HG02938 (cell line): ENCODE data around the gene PTOV1.
"Not testable (repeated sequence)": the region's sequence is repeated elsewhere in the genome, so short reads cannot be mapped to it uniquely, and the experiment has no call there.

Experiments
- ATAC-seq: cut with Tn5 transposase; IDR thresholded peaks from one replicate; pipeline ENCODE4 v1.9.1; 2021; ENCODE audit warnings: mild to moderate bottlenecking, moderate library complexity; ENCODE audit not compliant: unreplicated experiment

PTOV1 gene

DNA sequence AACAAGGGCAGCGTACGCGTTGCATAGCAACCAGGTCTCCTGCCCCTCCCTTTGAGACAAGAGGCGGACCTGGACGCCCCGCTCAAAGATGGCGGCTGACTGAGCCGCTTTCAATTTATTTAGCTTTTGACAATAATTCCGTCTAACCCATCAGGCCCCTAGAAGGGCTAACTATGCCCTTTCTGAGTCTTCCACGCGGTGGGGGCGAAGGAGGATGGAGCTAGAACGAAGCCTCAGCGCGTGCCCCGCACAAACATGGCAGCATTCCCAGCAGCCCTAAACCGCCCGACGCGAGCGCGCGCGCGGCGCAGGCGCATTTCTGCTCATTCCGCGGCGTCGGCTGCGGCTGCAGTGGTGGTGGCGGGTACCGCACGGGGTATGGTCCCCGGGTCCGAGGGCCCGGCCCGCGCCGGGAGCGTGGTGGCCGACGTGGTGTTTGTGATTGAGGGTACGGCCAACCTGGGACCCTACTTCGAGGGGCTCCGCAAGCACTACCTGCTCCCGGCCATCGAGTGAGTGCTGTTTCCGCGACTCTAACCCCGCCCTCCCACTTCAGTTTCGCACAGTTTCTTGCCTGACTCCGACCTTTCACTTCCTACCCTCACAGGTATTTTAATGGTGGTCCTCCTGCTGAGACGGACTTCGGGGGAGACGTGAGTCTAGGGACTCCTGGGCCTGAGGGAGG, 32.9 kb upstream of the PTOV1 start, which contains the start of gene MED25:
Gene MED25 (plus strand): TSS at position 326 of the 685 bp plus-strand sequence. CDS start 53 bp downstream, at position 379.
- peak; percentile 51 for ATAC-seq

DNA sequence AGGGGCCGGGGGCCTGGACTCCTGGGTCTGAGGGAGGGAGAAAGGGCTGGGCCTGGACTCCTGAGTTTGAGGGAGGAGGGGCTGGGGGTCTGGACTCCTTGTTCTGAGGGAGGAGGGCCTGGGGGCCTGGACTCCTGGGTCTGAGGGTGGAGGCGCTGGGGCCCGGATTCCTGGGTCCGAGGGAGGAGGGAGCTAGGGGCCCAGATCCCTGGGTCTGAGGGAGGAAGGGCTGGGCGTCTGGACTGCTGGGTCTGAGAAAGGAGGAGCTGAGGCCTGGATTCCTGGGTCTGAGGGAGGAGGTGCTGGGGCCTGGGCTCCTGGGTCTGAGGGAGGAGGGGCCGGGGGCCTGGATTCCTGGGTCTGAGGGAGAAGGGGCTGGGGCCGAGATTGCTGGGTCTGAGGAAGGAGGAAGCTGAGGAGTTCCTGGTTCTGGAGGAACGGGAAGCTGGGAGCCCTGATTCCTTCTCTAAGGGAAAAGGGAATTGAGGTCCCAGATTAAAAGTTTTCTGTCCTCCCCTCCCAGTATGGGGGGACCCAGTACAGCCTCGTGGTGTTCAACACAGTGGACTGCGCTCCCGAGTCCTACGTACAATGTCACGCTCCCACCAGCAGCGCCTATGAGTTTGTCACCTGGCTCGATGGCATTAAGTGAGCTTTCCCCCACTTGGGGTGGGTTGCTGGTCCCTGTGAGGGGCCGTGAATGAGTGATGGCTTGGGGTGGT, 32.1 kb upstream of the PTOV1 start:
- no peak for ATAC-seq

DNA sequence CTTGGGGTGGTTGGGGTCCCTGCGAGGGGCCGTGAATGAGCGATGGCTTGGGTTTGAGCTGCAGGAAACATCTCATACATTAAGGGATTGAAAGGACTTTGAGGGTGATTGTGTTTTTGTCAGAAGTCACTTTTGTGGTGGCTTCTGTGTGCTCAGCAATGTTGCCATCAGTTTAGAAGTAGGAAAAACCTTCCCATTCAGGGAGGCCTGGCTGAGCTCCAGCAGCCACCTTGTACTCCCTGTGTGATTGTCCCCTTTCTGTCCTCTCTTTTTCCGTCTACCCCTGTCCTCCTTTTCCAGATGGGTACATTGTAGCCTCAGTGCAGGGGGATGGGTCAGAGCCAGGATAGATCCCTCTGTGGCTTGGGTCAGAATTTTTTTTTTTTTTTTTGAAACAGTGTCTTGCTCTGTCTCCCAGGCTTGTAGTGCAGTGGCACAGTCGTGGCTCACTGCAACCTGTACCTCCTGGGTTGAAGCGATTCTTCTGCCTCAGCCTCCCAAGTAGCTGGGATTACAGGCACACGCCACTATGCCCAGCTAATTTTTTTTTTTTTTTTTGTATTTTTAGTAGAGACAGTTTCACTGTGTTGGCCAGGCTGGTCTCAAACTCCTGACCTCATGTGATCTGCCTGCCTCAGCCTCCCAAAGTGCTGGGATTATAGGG, 31.4 kb upstream of the PTOV1 start:
- ATAC-seq, result not testable (repeated sequence)

DNA sequence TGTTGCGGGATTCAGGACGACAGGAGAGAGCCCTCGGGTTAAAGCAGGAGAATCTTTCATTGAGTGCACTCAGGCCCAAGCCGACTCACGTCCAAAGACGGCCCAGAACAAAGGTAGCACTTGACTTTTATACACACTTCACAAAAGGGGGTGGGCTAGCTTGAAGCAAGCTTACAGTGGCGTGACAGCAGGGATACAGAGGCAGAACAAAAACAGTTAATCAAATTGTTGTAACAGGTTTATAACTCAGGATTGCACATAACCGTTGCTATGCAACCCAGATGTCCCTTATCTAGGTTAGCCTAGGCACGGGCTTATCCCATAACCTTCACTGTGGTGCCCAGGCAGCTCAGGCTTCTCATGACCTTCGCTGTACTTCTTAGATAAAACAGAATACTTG, 30.8 kb upstream of the PTOV1 start:
- no peak for ATAC-seq

DNA sequence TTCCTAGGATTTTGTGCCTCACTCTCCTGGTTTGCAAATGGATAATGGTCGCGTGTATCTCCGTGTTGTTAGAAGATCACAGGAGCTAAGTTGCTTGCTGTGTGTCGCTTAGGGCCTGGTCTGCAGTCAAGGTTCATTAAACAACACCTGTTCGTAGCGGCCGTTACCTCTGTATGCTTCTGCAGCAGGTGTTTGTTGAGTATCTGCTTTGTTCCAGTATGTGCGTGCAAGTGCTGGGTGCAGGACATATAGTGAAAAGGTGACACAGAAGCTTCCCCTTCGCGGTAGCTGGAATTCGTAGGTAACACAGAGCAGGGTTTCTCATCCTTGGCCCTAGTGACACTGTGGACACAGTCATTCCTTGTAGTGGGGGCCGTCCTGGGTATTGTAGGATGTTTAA, 27.5 kb upstream of the PTOV1 start:
- ATAC-seq, result no peak

DNA sequence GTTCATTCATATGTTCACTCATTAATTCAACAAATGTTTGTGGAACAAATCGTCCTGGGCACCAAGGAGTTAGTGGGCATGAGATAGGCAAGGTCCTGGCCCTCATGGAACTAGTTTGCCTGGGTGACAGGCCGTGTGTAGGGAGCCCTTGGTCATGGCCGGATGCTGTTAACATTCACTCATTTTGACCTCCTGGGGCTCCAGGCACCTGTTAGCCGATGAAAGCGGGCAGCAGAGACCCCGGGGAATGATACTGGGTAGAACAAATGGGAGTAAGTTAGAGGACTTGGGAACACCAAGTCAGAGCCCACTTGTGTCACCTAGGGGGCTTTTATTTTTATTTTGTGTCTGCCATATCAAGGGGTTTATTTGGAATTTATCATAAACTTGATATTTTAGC, 26.3 kb upstream of the PTOV1 start:
- ATAC-seq, result no peak

DNA sequence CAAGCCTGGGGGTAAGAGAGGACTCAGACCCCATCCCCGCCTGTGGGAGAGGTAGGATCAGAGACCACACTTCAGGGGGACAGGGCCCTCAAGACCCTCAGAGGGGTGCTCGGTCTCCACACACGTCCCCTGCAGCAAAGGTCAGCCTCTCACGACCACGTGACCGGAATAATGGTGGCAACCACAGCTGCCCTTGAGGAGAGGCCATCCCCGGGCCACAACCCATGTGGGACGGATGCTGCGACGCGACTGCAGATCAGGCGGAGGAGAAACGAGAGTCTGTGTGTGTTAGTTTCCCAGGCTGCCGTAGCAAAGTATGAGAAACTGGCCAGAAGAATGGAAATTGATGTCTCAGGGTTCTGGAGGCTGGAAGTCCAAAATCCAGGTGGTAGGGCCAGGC, 23.9 kb upstream of the PTOV1 start:
- ATAC-seq, result no peak

DNA sequence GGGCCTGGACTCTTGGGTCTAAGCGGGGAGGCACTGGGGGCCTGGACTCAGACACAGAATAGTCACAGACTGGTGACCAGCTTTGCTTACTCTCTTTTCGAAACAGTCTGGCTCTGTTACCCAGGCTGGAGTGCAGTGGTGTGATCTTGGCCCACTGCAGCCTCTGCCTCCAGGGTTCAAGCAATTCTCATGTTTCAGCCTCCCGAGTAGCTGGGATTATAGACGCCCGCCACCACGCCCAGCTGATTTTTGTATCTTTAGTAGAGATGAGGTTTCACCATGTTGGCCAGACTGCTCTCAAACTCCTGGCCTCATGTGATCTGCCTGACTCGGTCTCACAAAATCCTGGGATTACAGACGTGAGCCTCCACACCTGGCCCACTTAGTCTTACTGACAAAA, 21.8 kb upstream of the PTOV1 start:
- ATAC-seq, result no peak

DNA sequence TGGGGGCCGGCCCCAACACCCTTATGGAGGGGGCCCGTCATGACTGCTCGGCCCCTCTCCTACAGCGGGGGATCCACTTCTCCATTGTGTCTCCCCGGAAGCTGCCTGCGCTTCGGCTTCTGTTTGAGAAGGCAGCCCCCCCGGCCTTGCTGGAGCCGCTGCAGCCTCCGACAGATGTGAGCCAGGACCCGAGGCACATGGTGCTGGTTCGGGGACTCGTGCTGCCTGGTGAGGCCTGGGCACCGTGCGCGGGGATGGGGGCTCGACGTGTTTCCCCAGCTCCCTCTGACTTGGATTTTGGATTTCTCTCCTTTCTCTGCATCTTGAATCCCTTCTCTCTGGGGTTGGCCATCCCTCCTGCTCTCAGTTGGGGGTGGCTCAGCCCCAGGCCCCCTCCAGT, 21.2 kb upstream of the PTOV1 start:
- ATAC-seq, result no peak

DNA sequence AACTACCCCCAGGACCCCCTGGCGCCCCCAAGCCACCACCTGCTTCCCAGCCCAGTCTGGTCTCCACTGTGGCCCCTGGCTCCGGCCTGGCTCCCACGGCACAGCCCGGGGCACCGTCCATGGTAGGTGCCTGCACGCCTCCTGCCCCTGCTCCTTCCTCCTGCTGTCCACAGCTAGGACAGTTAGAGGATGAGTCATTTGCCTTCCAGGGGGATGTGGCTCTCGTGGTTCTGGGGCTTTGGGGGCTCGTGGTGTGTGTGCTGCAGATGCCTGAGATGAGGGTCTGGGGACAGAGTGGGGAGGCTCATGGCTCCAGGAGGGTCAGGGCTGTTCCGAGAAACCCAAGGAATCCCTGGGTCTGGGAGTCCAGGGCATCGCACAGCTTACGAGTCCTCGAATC, 20.2 kb upstream of the PTOV1 start:
- no peak for ATAC-seq

DNA sequence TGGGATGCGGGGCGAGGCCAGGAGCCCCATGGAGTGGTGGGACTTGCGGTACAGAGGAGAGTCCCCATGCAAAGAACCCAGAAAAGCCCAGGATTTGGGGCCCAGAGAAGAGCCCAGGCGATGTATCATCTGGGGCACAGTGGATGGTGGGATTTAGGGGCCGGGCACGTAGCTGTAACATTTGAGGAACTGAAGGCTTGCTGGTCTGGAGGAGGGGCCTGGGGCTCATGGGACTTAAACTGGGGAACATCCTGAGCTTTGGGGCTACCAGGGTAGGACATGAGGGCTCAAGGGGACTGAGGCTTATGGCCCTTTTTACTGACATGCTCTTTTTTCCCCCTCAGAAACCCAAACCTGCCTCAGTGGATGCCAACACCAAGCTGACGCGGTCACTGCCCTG, 19.4 kb upstream of the PTOV1 start:
- ATAC-seq, result no peak

DNA sequence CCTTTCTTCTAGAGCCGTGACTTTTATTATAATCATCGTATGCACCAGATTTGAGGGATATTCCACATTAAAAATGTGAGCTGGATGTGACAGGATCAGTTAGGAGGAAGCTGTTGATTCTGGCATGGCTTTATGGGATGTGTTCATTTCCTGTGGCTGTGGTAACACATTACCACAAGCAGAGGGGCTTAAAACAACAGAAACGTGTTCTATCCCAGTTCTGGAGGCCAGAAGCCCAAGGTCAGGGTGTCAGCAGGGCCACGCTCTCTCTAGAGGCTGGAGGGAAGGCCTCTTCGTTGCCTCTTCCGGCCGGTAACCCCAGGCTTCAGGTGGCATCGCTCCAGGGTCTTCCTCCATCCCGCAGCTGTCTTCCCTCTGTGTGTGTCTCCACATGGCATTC, 18.4 kb upstream of the PTOV1 start:
- no peak for ATAC-seq

DNA sequence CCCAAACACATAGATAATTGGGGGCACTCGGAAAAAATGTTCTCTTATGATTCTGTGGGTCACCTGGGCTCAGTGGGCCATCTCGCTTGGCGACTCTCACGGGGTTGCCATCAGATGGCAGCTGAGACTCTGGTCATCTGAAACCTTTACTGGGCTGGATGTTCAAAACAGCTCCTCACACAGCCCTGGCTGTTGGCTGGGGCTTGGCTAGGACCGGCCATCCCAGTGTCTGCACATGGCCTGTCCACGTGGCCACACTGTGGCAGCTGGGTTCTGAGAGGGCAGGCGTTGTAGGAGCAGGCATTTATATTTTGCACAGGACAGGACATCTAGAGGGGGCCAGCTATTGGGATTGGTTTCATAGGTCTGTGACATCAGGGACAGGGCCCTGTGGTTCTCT, 17.4 kb upstream of the PTOV1 start:
- no peak for ATAC-seq

DNA sequence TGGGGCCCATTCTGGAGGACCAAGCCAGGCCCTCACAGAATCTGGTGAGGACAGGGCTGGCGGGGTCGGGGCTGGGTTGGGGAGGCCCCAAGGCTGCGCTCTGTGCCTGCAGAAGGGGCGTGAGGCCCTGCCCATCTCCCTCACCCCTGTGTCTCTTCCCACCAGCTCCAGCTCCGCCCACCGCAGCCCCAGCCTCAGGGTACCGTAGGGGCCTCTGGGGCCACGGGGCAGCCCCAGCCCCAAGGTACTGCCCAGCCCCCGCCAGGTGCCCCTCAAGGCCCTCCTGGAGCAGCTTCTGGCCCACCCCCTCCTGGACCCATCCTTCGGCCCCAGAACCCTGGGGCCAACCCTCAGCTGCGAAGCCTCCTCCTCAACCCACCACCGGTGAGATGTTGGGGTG, 15.4 kb upstream of the PTOV1 start:
- ATAC-seq, result no peak

DNA sequence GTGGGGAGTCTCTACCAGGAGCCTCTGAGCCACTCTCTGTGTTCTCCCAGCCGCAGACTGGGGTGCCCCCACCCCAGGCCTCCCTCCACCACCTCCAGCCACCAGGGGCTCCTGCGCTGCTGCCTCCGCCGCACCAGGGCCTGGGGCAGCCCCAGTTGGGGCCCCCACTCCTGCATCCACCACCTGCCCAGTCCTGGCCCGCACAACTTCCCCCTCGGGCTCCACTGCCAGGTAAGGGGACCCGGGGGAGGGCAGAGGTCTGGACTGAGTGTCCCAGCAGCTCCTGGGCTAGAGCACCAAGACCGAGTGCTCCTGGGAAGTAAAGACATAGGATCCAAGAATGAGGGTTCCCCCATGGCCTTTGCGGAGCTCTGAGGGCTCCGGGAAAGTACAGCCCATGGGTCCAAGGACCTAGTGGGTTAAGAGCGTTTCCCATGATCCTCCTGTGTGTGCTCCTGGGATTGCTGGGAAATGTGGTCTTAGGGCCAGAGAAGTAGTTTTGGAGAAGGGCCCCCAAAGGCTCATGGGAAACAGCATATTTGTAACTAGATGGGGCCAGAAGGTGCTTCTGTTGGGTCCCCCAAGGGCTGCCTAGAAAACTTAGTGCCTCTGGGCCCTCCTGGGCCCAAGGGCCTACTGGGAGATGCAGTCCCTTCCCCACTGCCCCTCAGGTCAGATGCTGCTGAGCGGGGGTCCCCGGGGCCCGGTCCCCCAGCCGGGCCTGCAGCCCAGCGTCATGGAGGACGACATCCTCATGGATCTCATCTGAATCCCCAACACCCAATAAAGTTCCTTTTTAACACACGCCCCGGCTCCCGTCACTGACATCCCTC, 14.6 kb upstream of the PTOV1 start:
- ATAC-seq, result no peak

DNA sequence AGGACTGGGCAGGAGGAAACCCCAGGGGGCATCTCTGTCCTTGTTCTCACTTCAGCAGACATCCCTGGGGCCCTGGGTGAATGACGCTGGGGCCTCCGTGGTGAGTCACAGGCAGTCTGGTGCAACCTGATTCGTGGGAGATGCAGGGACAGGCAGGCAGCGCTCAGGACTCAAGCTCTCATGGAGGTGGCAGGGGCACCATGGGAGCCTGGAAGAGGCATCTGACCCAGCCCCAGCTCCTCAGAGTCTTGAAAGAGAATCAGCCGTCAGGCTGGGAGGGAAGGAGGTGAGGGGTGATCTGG, 14.0 kb upstream of the PTOV1 start:
- ATAC-seq, result no peak

DNA sequence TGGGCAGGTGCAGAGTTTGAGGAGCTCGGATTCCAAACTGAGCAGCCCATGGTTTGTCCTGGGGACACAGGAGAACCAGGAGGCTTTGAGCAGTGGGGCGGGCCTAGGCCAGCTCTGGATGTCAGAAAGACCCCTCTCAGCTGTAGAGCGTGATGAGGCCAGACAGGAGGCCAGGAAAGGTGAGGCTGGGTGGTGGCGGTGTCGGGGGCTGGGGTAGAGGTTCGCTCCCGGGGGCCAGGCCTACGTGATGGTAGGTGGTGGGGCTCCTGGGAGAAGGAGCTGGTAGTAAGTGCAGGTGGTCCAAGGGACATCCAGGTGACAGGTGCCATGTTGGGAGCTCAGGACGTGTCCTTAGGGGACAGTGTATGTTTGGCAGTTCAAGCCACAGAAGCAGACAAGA, 13.5 kb upstream of the PTOV1 start:
- no peak for ATAC-seq

DNA sequence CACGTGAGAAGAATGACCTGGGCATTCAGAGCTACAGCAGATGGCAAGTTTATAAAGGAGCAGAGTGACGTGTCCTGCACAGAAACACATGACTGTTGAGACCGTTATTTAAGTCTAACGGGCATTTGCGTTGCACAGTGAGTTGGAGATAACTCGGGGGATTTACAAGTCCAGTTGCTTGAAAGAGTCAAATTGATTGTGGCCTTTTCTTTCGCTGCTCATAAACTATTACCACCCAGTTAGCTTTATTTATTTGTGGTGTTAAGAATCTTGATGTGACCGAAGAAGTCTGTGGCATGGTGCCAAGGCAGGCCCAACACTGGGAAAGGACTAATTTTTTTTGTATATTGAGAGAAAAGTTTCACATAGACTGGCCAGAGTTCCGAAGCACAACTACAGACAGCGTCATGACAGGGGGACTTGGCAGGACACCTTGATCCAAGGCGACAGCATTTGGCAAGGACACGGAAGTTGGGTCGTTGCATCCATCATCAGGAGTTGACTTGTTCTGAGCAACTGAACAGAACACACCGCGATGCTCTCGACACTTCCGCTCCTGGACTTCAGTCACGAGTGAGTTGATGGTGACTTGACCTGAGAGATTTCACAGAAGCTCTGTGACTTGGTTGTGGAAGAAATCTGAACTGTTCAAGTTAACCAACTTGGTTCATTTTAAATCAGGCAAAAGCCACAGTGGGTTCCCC, 11.9 kb upstream of the PTOV1 start:
- ATAC-seq, result no peak

DNA sequence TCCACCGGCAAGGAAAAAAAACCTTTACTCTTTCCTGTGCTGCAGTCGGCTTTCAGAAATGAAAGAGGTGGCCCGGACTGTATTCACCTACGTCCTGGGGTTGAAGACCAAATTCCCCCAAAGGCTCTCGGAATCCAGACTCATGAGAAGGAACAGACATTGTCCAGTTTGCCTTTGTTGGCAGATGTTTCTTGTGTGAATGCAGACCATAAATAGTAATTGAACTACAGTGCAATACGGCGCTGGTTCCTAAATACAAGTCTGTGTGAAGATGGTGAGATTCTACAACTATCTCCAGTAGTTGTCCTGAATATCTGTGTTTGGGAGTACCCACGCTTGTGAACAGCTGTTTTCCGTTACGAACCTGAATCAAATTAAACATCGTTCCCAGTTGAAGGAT, 11.2 kb upstream of the PTOV1 start:
- ATAC-seq, result no peak

DNA sequence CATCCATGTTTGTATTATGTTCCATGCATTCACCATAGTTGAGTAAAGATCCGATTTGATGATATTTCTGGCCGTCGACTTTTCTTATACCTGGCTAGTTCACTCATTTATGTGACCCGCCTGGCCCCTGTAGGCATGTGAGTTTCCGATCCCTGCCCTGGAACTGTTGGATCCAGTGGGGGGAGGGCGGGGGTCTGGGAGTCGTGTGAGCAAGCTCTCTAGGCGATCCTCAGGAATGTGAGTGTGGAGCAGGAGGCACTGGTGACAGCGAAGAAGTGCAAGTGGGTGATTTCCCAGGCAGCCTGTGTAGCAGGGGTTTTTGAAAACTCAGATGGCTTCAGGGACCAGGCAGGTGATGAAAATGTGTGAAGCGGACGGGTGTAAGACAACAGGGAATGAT, 10.6 kb upstream of the PTOV1 start:
- no peak for ATAC-seq

DNA sequence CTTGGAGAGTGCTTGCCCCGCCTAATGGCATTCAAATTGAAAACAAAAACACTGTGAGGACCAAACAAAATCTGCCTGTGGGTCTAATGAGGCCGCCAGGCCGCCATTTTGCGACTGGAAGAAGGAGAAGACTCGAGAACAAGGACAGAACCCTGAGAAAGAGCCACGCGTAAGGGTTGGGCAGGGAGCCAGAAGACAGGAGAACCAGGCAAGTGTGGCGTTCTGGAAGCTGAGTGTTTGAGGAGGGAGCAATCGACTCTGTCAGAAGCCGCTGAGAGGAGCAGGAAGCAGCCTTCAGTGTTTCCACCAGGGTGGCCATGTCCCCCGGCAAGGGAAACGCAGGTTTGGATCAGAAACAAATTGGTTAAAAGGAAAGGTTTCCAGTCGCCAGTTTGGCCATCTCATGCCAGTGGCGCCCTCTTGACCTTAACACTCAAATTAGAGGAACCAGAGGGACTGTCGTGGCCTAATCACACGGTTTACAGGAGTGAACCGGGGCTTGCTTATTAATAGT, 10.2 kb upstream of the PTOV1 start:
- ATAC-seq, result no peak
